Measurements from ENCODE around the gene NFATC2.

The NFATC2 gene

GRCh38 chr20:51567622-51568021 lies 25.1 kb upstream of the NFATC2 start:
- Histone ChIP-seq H3K9ac (ENCODE audit: low read depth, low read length) (no peak overlapping the region), H3K36me3 (ENCODE audit: control insufficient read depth, insufficient read depth, low read length) (no peaks in the 10 kb centered on the region), H3K27ac (ENCODE audit: low read depth, low read length) (no peak overlapping the region), H3K4me1 (ENCODE audit: control insufficient read depth, insufficient read depth, low read length) (peaks cover 9% of the 10 kb centered on the region), H3K27me3 (ENCODE audit: control insufficient read depth, insufficient read depth, low read length) (peaks cover 29% of the 10 kb centered on the region), H3K4me3 (ENCODE audit: low read depth, low read length) (no peak overlapping the region), H3K9me3 (ENCODE audit: control insufficient read depth, insufficient read depth, low read length) (no peaks in the 10 kb centered on the region)

GRCh38 chr20:51566594-51566993 lies 24.1 kb upstream of the NFATC2 start:
- no peak overlapping the region for H3K9ac ChIP-seq (ENCODE audit: low read depth, low read length)
- H3K27ac ChIP-seq (ENCODE audit: low read depth, low read length): no peak overlapping the region
- peaks cover 39% of the 10 kb centered on the region for H3K27me3 ChIP-seq (ENCODE audit: control insufficient read depth, insufficient read depth, low read length)
- peaks cover 11% of the 10 kb centered on the region for H3K4me1 ChIP-seq (ENCODE audit: control insufficient read depth, insufficient read depth, low read length)
- no peaks in the 10 kb centered on the region for H3K9me3 ChIP-seq (ENCODE audit: control insufficient read depth, insufficient read depth, low read length)
- H3K4me3 ChIP-seq (ENCODE audit: low read depth, low read length): no peak overlapping the region
- H3K36me3 ChIP-seq (ENCODE audit: control insufficient read depth, insufficient read depth, low read length): no peaks in the 10 kb centered on the region

GRCh38 chr20:51565298-51566144 lies 23.0 kb upstream of the NFATC2 start:
- H3K4me1 ChIP-seq (ENCODE audit: control insufficient read depth, insufficient read depth, low read length): peaks cover 18% of the 10 kb centered on the region
- no peak overlapping the region for H3K4me3 ChIP-seq (ENCODE audit: low read depth, low read length)
- H3K27ac ChIP-seq (ENCODE audit: low read depth, low read length): no peak overlapping the region
- no peaks in the 10 kb centered on the region for H3K9me3 ChIP-seq (ENCODE audit: control insufficient read depth, insufficient read depth, low read length)
- no peak overlapping the region for H3K9ac ChIP-seq (ENCODE audit: low read depth, low read length)
- peaks cover 50% of the 10 kb centered on the region for H3K27me3 ChIP-seq (ENCODE audit: control insufficient read depth, insufficient read depth, low read length)
- H3K36me3 ChIP-seq (ENCODE audit: control insufficient read depth, insufficient read depth, low read length): no peaks in the 10 kb centered on the region

GRCh38 chr20:51563486-51564332 lies 21.2 kb upstream of the NFATC2 start:
- peaks cover 67% of the 10 kb centered on the region for H3K27me3 ChIP-seq (ENCODE audit: control insufficient read depth, insufficient read depth, low read length)
- peak overlapping the region; percentile 80; the same call in 1 of the 2 replicates for H3K4me3 ChIP-seq (ENCODE audit: low read depth, low read length)
- peaks cover 18% of the 10 kb centered on the region for H3K4me1 ChIP-seq (ENCODE audit: control insufficient read depth, insufficient read depth, low read length)
- no peak overlapping the region for H3K27ac ChIP-seq (ENCODE audit: low read depth, low read length)
- no peaks in the 10 kb centered on the region for H3K9me3 ChIP-seq (ENCODE audit: control insufficient read depth, insufficient read depth, low read length)
- H3K9ac ChIP-seq (ENCODE audit: low read depth, low read length): no peak overlapping the region
- no peaks in the 10 kb centered on the region for H3K36me3 ChIP-seq (ENCODE audit: control insufficient read depth, insufficient read depth, low read length)

- Histone ChIP-seq H3K9ac (ENCODE audit: low read depth, low read length) (no peak overlapping the region), H3K4me3 (ENCODE audit: low read depth, low read length) (peak overlapping the region; percentile 80), H3K4me1 (ENCODE audit: control insufficient read depth, insufficient read depth, low read length) (peaks cover 18% of the 10 kb centered on the region), H3K27ac (ENCODE audit: low read depth, low read length) (no peak overlapping the region), H3K9me3 (ENCODE audit: control insufficient read depth, insufficient read depth, low read length) (no peaks in the 10 kb centered on the region), H3K27me3 (ENCODE audit: control insufficient read depth, insufficient read depth, low read length) (peaks cover 67% of the 10 kb centered on the region), H3K36me3 (ENCODE audit: control insufficient read depth, insufficient read depth, low read length) (no peaks in the 10 kb centered on the region)
These were observed 20.6 kb upstream of the NFATC2 start for GRCh38 chr20:51563174-51563485.

- Histone ChIP-seq H3K4me1 (ENCODE audit: control insufficient read depth, insufficient read depth, low read length) (peaks cover 18% of the 10 kb centered on the region), H3K27me3 (ENCODE audit: control insufficient read depth, insufficient read depth, low read length) (peaks cover 67% of the 10 kb centered on the region), H3K9ac (ENCODE audit: low read depth, low read length) (0 out of 2 replicates have a peak overlapping the region, but pooled peaks have one; percentile 7), H3K27ac (ENCODE audit: low read depth, low read length) (no peak overlapping the region), H3K9me3 (ENCODE audit: control insufficient read depth, insufficient read depth, low read length) (no peaks in the 10 kb centered on the region), H3K36me3 (ENCODE audit: control insufficient read depth, insufficient read depth, low read length) (no peaks in the 10 kb centered on the region), H3K4me3 (ENCODE audit: low read depth, low read length) (peak overlapping the region; percentile 80)
These were observed 20.0 kb upstream of the NFATC2 start for GRCh38 chr20:51562332-51563173.

GRCh38 chr20:51562027-51562331 lies 19.5 kb upstream of the NFATC2 start:
- Histone ChIP-seq H3K4me3 (ENCODE audit: low read depth, low read length) (peak overlapping the region; percentile 80), H3K27ac (ENCODE audit: low read depth, low read length) (no peak overlapping the region), H3K9ac (ENCODE audit: low read depth, low read length) (no peak overlapping the region), H3K36me3 (ENCODE audit: control insufficient read depth, insufficient read depth, low read length) (no peaks in the 10 kb centered on the region), H3K9me3 (ENCODE audit: control insufficient read depth, insufficient read depth, low read length) (no peaks in the 10 kb centered on the region), H3K27me3 (ENCODE audit: control insufficient read depth, insufficient read depth, low read length) (peaks cover 67% of the 10 kb centered on the region), H3K4me1 (ENCODE audit: control insufficient read depth, insufficient read depth, low read length) (peaks cover 18% of the 10 kb centered on the region)

GRCh38 chr20:51560550-51561307 lies 18.2 kb upstream of the NFATC2 start:
- H3K27me3 ChIP-seq (ENCODE audit: control insufficient read depth, insufficient read depth, low read length): peaks cover 67% of the 10 kb centered on the region
- H3K9ac ChIP-seq (ENCODE audit: low read depth, low read length): no peak overlapping the region

GRCh38 chr20:51560042-51560441 lies 17.5 kb upstream of the NFATC2 start:
- no peak overlapping the region for H3K27ac ChIP-seq (ENCODE audit: low read depth, low read length)
- H3K4me1 ChIP-seq (ENCODE audit: control insufficient read depth, insufficient read depth, low read length): peaks cover 18% of the 10 kb centered on the region
- H3K9me3 ChIP-seq (ENCODE audit: control insufficient read depth, insufficient read depth, low read length): no peaks in the 10 kb centered on the region
- no peak overlapping the region for H3K4me3 ChIP-seq (ENCODE audit: low read depth, low read length)
- H3K27me3 ChIP-seq (ENCODE audit: control insufficient read depth, insufficient read depth, low read length): peaks cover 62% of the 10 kb centered on the region
- no peaks in the 10 kb centered on the region for H3K36me3 ChIP-seq (ENCODE audit: control insufficient read depth, insufficient read depth, low read length)
- no peak overlapping the region for H3K9ac ChIP-seq (ENCODE audit: low read depth, low read length)

More at GRCh38 chr20:51560550-51561307, 18.2 kb upstream of the NFATC2 start:
- Histone ChIP-seq H3K9me3 (ENCODE audit: control insufficient read depth, insufficient read depth, low read length) (no peaks in the 10 kb centered on the region), H3K27ac (ENCODE audit: low read depth, low read length) (no peak overlapping the region), H3K4me3 (ENCODE audit: low read depth, low read length) (no peak overlapping the region), H3K4me1 (ENCODE audit: control insufficient read depth, insufficient read depth, low read length) (peaks cover 18% of the 10 kb centered on the region), H3K36me3 (ENCODE audit: control insufficient read depth, insufficient read depth, low read length) (no peaks in the 10 kb centered on the region)

- H3K9me3 ChIP-seq (ENCODE audit: control insufficient read depth, insufficient read depth, low read length): no peaks in the 10 kb centered on the region
- no peak overlapping the region for H3K27ac ChIP-seq (ENCODE audit: low read depth, low read length)
- H3K4me3 ChIP-seq (ENCODE audit: low read depth, low read length): no peak overlapping the region
- H3K36me3 ChIP-seq (ENCODE audit: control insufficient read depth, insufficient read depth, low read length): no peaks in the 10 kb centered on the region
- no peaks in the 10 kb centered on the region for H3K4me1 ChIP-seq (ENCODE audit: control insufficient read depth, insufficient read depth, low read length)
- H3K9ac ChIP-seq (ENCODE audit: low read depth, low read length): no peak overlapping the region
- H3K27me3 ChIP-seq (ENCODE audit: control insufficient read depth, insufficient read depth, low read length): peaks cover 8% of the 10 kb centered on the region
These were observed 12.1 kb upstream of the NFATC2 start for GRCh38 chr20:51554538-51555165.
